ENCODE measurements around the gene FBLIM1.
"Not testable (repeated sequence)": the region's sequence is repeated elsewhere in the genome, so short reads cannot be mapped to it uniquely, and the experiment has no call there.

Gene FBLIM1

GRCh38 chr1:15770313-15770962 lies 11.8 kb downstream of the FBLIM1 start:
- DNase-seq = no peak

- no peak for DNase-seq
These were observed 13.4 kb downstream of the FBLIM1 start for GRCh38 chr1:15771836-15772515.

GRCh38 chr1:15775706-15776105 lies 17.1 kb downstream of the FBLIM1 start:
- no peak for DNase-seq

- DNase-seq = no peak
These were observed 19.5 kb downstream of the FBLIM1 start for GRCh38 chr1:15777909-15778707.

GRCh38 chr1:15785683-15786082 lies 27.1 kb downstream of the FBLIM1 start:
- no peak for DNase-seq

GRCh38 chr1:15786581-15786980 lies 28.0 kb downstream of the FBLIM1 start:
- no peak for DNase-seq

GRCh38 chr1:15788624-15789301 lies 30.2 kb downstream of the FBLIM1 start:
- peak in 1 of 2 donors; percentile 24 for DNase-seq

GRCh38 chr1:15796086-15796462 lies 37.5 kb downstream of the FBLIM1 start:
- no peak for DNase-seq

GRCh38 chr1:15797614-15798390 lies 39.2 kb downstream of the FBLIM1 start:
- no peak for DNase-seq

- no peak for DNase-seq
These were observed 40.6 kb downstream of the FBLIM1 start for GRCh38 chr1:15799004-15799867.

GRCh38 chr1:15799928-15800835 lies 41.6 kb downstream of the FBLIM1 start:
- no peak for DNase-seq

- no peak for DNase-seq
These were observed 43.8 kb downstream of the FBLIM1 start for GRCh38 chr1:15802234-15802965.

GRCh38 chr1:15803380-15803779 lies 44.8 kb downstream of the FBLIM1 start:
- peak; percentile 15 to 31 for DNase-seq

- DNase-seq = no peak
These were observed 45.5 kb downstream of the FBLIM1 start for GRCh38 chr1:15804060-15804459.

- no peak for DNase-seq
These were observed 48.5 kb downstream of the FBLIM1 start for GRCh38 chr1:15807121-15807520.

GRCh38 chr1:15807549-15807948 lies 49.0 kb downstream of the FBLIM1 start, which contains the start of gene UQCRHL:
Gene UQCRHL (minus strand): TSS chr1:15807649. CDS start chr1:15807649, 0 bp downstream.
- not testable (repeated sequence) for DNase-seq

- no peak for DNase-seq
These were observed 50.4 kb downstream of the FBLIM1 start for GRCh38 chr1:15808955-15809354.

- DNase-seq = no peak
These were observed 51.5 kb downstream of the FBLIM1 start for GRCh38 chr1:15810073-15810472.

GRCh38 chr1:15816674-15817073 lies 58.1 kb downstream of the FBLIM1 start:
- DNase-seq = no peak
